Endothelial cell of umbilical vein (primary cell): ENCODE results near the gene SLC39A11. TPM values are rescaled to one million over a fixed set of nuclear protein-coding genes. Genes with fewer than 3 reads are reported as not detected.

Experiments
- BruUV-seq: library from RNA; stranded (reverse); fragments of 400-500 nt; replicated peaks from 2 replicates; lab custom pipeline; 2021; lab: Mats Ljungman, UMichigan
- CTCF ChIA-PET: fragments of 300-600, 350-600 bp; sonication (Branson Sonifier 250); formaldehyde crosslinking; loops from one replicate; lab custom pipeline; 2021; ENCODE audit warnings: antibody characterized with exemption, inconsistent platforms; lab: Charles Lee
- POLR2A ChIA-PET: fragments of 300-600, 350-600 bp; sonication (Branson Sonifier 250); formaldehyde crosslinking; loops from one replicate; lab custom pipeline; 2021; ENCODE audit warnings: antibody characterized with exemption, inconsistent platforms; lab: Charles Lee
- DNase-seq: peaks from one replicate; pipeline ENCODE4 v3.0.0-alpha.2; 2011; ENCODE audit warnings: low read depth, low spot score
- FAIRE-seq: peaks from 2 replicates; lab custom pipeline; 2011; peaks lifted over from hg19 to GRCh38; lab: Jason Lieb, UNC
- H2AFZ ChIP-seq: 2 replicates; pipeline ENCODE4 v1.6.0; 2012; ENCODE audit warnings: low read depth, low read length, control low read depth, inconsistent platforms
- H3K27ac ChIP-seq: 2 replicates; pipeline ENCODE4 v1.5.1; 2011; ENCODE audit warnings: low read depth, mild to moderate bottlenecking, control low read depth, low read length, moderate library complexity; ENCODE audit not compliant: insufficient read depth
- H3K27me3 ChIP-seq, 2 experiments: 2 replicates each; pipeline versions ENCODE4 v1.6.0 to v1.6.1; 2011; ENCODE audit warnings: low read length in 2 of 2, mixed read lengths in 1 of 2; ENCODE audit not compliant: control insufficient read depth in 2 of 2, insufficient read depth in 2 of 2
- H3K36me3 ChIP-seq, 2 experiments: 2 replicates in 1 of 2; 3 replicates in 1 of 2; pipeline ENCODE4 v1.5.1; 2011; ENCODE audit warnings: low read length in 2 of 2, mild to moderate bottlenecking in 1 of 2, moderate library complexity in 1 of 2; ENCODE audit not compliant: control insufficient read depth in 2 of 2, insufficient read depth in 2 of 2; ENCODE audit errors: extremely low read depth in 1 of 2
- H3K4me1 ChIP-seq: 3 replicates; pipeline ENCODE4 v1.5.1; 2011; ENCODE audit warnings: mild to moderate bottlenecking, low read length; ENCODE audit not compliant: control insufficient read depth, insufficient read depth; ENCODE audit errors: extremely low read depth
- H3K4me2 ChIP-seq: 2 replicates; pipeline ENCODE4 v1.6.1; 2011; ENCODE audit warnings: low read length, control low read depth, mixed read lengths; ENCODE audit not compliant: insufficient read depth
- H3K4me3 ChIP-seq, 3 experiments: fragments of 200-600 bp in 1 of 3; sonication (generic), shearing (Covaris generic) in 1 of 3; replicated peaks in 1 of 3; 2 replicates each; pipeline ENCODE4 v1.5.1; 2011 to 2016; ENCODE audit warnings: control low read depth in 3 of 3, low read length in 3 of 3, mild to moderate bottlenecking in 2 of 3, inconsistent platforms in 1 of 3, low read depth in 1 of 3, moderate library complexity in 1 of 3; ENCODE audit not compliant: insufficient read depth in 1 of 3
- H3K79me2 ChIP-seq: 2 replicates; pipeline ENCODE4 v1.6.0; 2012; ENCODE audit warnings: low read length, inconsistent platforms; ENCODE audit not compliant: control insufficient read depth, insufficient read depth
- H3K9ac ChIP-seq: replicated peaks from 2 replicates; pipeline ENCODE3; 2011; ENCODE audit warnings: low read length, control low read depth; ENCODE audit not compliant: insufficient read depth; ENCODE audit errors: extremely low read depth
- H3K9me1 ChIP-seq: replicated peaks from 3 replicates; pipeline ENCODE4 v1.6.0; 2011; ENCODE audit warnings: mild to moderate bottlenecking, low read length; ENCODE audit not compliant: control insufficient read depth, insufficient read depth; ENCODE audit errors: extremely low read depth
- H3K9me3 ChIP-seq: replicated peaks from 2 replicates; pipeline ENCODE4 v1.5.1; 2012; ENCODE audit warnings: low read length, inconsistent platforms; ENCODE audit not compliant: control insufficient read depth, insufficient read depth
- H4K20me1 ChIP-seq: replicated peaks from 2 replicates; pipeline ENCODE3; 2011; ENCODE audit warnings: mild to moderate bottlenecking, low read length; ENCODE audit not compliant: control insufficient read depth, insufficient read depth; ENCODE audit errors: extremely low read depth
- CTCF ChIP-seq, 2 donors: IDR thresholded peaks; 1 replicate in 1 of 2; 2 replicates in 1 of 2; pipeline ENCODE4 v1.5.1; 2011; ENCODE audit warnings: low read length in 2 of 2, mild to moderate bottlenecking in 2 of 2, moderate library complexity in 2 of 2, control low read depth in 1 of 2, inconsistent platforms in 1 of 2, low read depth in 1 of 2; ENCODE audit not compliant: insufficient read depth in 1 of 2; ENCODE audit errors: extremely low read depth in 1 of 2
- EZH2 ChIP-seq: IDR thresholded peaks from 2 replicates; pipeline ENCODE4 v1.6.1; 2012; ENCODE audit warnings: borderline replicate concordance, low read depth, mild to moderate bottlenecking, moderate library complexity, low read length, inconsistent platforms; ENCODE audit not compliant: severe bottlenecking
- FOS ChIP-seq: IDR thresholded peaks from 2 replicates; pipeline ENCODE4 v1.6.1; 2011; ENCODE audit warnings: mild to moderate bottlenecking, low read length, moderate library complexity, borderline replicate concordance; ENCODE audit not compliant: insufficient read depth
- GATA2 ChIP-seq: IDR thresholded peaks from 2 replicates; pipeline ENCODE4 v1.7.0; 2011; ENCODE audit warnings: low read depth, mild to moderate bottlenecking, moderate library complexity, mixed read lengths, low read length; ENCODE audit not compliant: insufficient read length, insufficient read depth
- JUN ChIP-seq: IDR thresholded peaks from 2 replicates; pipeline ENCODE4 v1.6.1; 2011; ENCODE audit warnings: borderline replicate concordance, low read depth; ENCODE audit not compliant: insufficient read length, insufficient read depth
- MYC ChIP-seq: IDR thresholded peaks from one replicate; pipeline ENCODE4 v1.6.1; 2011; ENCODE audit warnings: mild to moderate bottlenecking, low read depth, low read length
- POLR2A ChIP-seq: IDR thresholded peaks from 2 replicates; pipeline ENCODE4 v1.6.1; 2012; ENCODE audit warnings: low read depth, mild to moderate bottlenecking, control low read depth, low read length
- POLR2AphosphoS5 ChIP-seq: IDR thresholded peaks from 2 replicates; pipeline ENCODE4 v1.6.1; 2012; ENCODE audit warnings: low read depth, mild to moderate bottlenecking, control low read depth, low read length, moderate library complexity; ENCODE audit not compliant: insufficient read depth
- dilution Hi-C: fragments of 300-500 bp; cut with MboI; formaldehyde crosslinking; loops from one replicate; pipeline ENCODE4 v1.15.0; 2019; ENCODE audit warnings: low sequenced_read_pairs; ENCODE audit not compliant: extremely low pct_ligation_motif_present
- intact Hi-C: fragments of 100-400 bp; cut with micrococcal nuclease; formaldehyde crosslinking; loops from one replicate; pipeline ENCODE4 v1.10.0; 2022
- polyA plus RNA-seq, 4 experiments: library from polyadenylated mRNA; depleted of rRNA in 3 of 4; stranded (reverse) in 3 of 4; unstranded in 1 of 4; fragments of >200 nt; gene quantifications; 2 replicates each; pipeline versions ENCODE4 v1.2.1 to v1.2.3, GENCODE V29; 2011 to 2012; ENCODE audit warnings: missing spikeins in 1 of 4
- total RNA-seq: library from RNA; stranded (reverse); gene quantifications from 2 replicates; pipeline ENCODE4 v1.2.3, GENCODE V29; 2021
- TF ChIP-seq, protein P1 (sequence below): IDR thresholded peaks from 2 replicates; pipeline ENCODE4 v1.6.1; 2011; ENCODE audit not compliant: insufficient read depth, insufficient read length

The SLC39A11 gene
- total and polyA plus RNA-seq, 2 donors (not counting 3 experiments of a cell fraction or from before 2014, with no cell fraction given), result 8.1 to 11.9 TPM

DNA sequence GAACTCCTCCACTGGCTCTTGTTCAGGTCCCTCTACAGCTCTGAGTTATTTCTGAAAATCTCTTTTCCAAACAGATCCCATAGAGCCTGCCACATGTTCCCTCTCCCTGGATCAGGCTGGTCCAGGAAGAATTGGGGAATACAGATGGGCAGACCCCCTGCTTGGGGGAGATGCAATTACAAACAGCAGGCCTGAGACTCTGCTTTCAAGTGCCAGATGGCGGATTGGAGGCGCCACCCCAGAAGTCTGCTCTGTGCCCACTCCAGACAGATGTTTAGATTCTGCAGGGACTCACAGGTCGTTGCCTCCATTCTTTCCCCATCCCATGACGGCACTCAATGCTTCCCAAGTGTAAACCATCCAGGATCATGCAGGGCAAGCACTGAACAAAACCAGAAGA, 316.6 kb downstream of the SLC39A11 start:
- dilution Hi-C loops, result no loop called here
- no peaks in the 10 kb centered on the region for H3K79me2 ChIP-seq
- CTCF ChIA-PET, result interaction anchor here (1.1 kb wide), 1 partner anchor 10 kb away, joined by 3 read pairs; no protein-coding TSS in a partner anchor
- no peaks in the 10 kb centered on the region for H3K36me3 ChIP-seq
- intact Hi-C loops, result no loop called here
- no peak overlapping the region for H3K27ac ChIP-seq
- no peak overlapping the region for H2AFZ ChIP-seq
- TF ChIP-seq CTCF (IDR thresholded peaks at IDR 0.05; ENCODE audit: extremely low read depth in 1 of 2, insufficient read depth in 1 of 2, low read depth in 1 of 2, low read length in 2 of 2) (no peak), POLR2A (no peak), FOS (no peak), JUN (no peak), EZH2 (no peak), GATA2 (no peak), MYC (no peak), POLR2AphosphoS5 (no peak)
- TF ChIP-seq, protein P1, sequence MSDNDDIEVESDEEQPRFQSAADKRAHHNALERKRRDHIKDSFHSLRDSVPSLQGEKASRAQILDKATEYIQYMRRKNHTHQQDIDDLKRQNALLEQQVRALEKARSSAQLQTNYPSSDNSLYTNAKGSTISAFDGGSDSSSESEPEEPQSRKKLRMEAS, result no peak
- no peaks in the 10 kb centered on the region for H3K9me1 ChIP-seq
- H3K27me3 ChIP-seq, result no peaks in the 10 kb centered on the region
- FAIRE-seq (no peak), DNase-seq (no peak)
- no peak overlapping the region for H3K9ac ChIP-seq
- BruUV-seq, result no TSS peak
- H3K4me1 ChIP-seq, result no peaks in the 10 kb centered on the region
- POLR2A ChIA-PET, result no interaction called here
- H3K4me3 ChIP-seq, result no peak overlapping the region
- H4K20me1 ChIP-seq, result no peaks in the 10 kb centered on the region
- H3K4me2 ChIP-seq, result no peak overlapping the region
- H3K9me3 ChIP-seq, result no peaks in the 10 kb centered on the region
